Hepatocyte (in vitro differentiated cells): ENCODE measurements around the gene RETREG2.

Experiments used
- CTCF ChIP-seq: fragments of 200-600 bp; sonication (generic); IDR thresholded peaks from 2 replicates; pipeline ENCODE4 v1.5.1; 2016; ENCODE audit warnings: antibody characterized with exemption, mild to moderate bottlenecking; ENCODE audit not compliant: poor library complexity
- EZH2phosphoT487 ChIP-seq: fragments of 200-600 bp; sonication (generic); IDR thresholded peaks from one replicate; pipeline ENCODE4 v1.6.1; 2018; ENCODE audit warnings: antibody characterized with exemption, mild to moderate bottlenecking, low read depth, moderate library complexity; ENCODE audit not compliant: unreplicated experiment, severe bottlenecking

GRCh38 chr2:219215871-219216534, 37.9 kb downstream of the RETREG2 start:
- TF ChIP-seq CTCF: no peak
- no peak for TF ChIP-seq EZH2phosphoT487
